ENCODE measurements around the gene SLC29A4.

DNA sequence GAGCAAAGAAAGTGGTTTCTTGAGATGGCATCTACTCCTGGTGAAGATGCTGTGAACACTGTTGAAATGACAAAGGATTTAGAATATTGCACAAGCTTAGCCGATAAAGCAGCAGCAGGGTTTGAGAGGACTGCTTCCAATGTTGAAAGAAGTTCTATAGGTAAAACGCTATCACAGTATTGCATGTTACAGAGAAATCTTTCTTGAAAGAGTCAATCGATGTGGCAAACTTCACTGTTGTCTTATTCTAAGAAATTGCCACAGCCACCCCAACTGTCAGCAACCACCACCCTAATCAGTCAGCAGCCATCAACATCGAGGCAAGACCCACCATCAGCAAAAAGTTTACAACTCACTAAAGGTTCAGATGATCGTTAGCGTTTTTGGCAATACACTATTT lies 59.9 kb downstream of the SLC29A4 start:
- TF ChIP-seq, protein P1, sequence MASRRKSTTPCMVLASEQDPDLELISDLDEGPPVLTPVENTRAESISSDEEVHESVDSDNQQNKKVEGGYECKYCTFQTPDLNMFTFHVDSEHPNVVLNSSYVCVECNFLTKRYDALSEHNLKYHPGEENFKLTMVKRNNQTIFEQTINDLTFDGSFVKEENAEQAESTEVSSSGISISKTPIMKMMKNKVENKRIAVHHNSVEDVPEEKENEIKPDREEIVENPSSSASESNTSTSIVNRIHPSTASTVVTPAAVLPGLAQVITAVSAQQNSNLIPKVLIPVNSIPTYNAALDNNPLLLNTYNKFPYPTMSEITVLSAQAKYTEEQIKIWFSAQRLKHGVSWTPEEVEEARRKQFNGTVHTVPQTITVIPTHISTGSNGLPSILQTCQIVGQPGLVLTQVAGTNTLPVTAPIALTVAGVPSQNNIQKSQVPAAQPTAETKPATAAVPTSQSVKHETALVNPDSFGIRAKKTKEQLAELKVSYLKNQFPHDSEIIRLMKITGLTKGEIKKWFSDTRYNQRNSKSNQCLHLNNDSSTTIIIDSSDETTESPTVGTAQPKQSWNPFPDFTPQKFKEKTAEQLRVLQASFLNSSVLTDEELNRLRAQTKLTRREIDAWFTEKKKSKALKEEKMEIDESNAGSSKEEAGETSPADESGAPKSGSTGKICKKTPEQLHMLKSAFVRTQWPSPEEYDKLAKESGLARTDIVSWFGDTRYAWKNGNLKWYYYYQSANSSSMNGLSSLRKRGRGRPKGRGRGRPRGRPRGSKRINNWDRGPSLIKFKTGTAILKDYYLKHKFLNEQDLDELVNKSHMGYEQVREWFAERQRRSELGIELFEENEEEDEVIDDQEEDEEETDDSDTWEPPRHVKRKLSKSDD (CRISPR knock-in tag; IDR thresholded peaks at IDR 0.05; ENCODE audit: low read depth) = no peak
- TF ChIP-seq ADNP (CRISPR knock-in tag; IDR thresholded peaks at IDR 0.05) (no peak), ZNF777 (CRISPR knock-in tag; IDR thresholded peaks at IDR 0.05) (no peak), ATF2 (CRISPR knock-in tag; IDR thresholded peaks at IDR 0.05) (no peak), POLR2A (IDR thresholded peaks at IDR 0.05; ENCODE audit: insufficient read depth in 1 of 2, low read depth in 2 of 2, low read length in 2 of 2) (no peak), MYC (CRISPR knock-in tag; IDR thresholded peaks at IDR 0.05; ENCODE audit: borderline replicate concordance) (no peak), GMEB1 (CRISPR knock-in tag; IDR thresholded peaks at IDR 0.05; ENCODE audit: borderline replicate concordance) (no peak), ZNF614 (CRISPR knock-in tag; IDR thresholded peaks at IDR 0.05; ENCODE audit: borderline replicate concordance) (no peak), GTF2F1 (IDR thresholded peaks at IDR 0.05; ENCODE audit: low read length) (no peak), ZNF891 (CRISPR knock-in tag; IDR thresholded peaks at IDR 0.05) (no peak), JUND (CRISPR knock-in tag; IDR thresholded peaks at IDR 0.05) (no peak)
- TF ChIP-seq, protein P2, sequence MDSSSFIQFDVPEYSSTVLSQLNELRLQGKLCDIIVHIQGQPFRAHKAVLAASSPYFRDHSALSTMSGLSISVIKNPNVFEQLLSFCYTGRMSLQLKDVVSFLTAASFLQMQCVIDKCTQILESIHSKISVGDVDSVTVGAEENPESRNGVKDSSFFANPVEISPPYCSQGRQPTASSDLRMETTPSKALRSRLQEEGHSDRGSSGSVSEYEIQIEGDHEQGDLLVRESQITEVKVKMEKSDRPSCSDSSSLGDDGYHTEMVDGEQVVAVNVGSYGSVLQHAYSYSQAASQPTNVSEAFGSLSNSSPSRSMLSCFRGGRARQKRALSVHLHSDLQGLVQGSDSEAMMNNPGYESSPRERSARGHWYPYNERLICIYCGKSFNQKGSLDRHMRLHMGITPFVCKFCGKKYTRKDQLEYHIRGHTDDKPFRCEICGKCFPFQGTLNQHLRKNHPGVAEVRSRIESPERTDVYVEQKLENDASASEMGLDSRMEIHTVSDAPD (CRISPR knock-in tag; IDR thresholded peaks at IDR 0.05) = no peak
- TF ChIP-seq, protein P3, sequence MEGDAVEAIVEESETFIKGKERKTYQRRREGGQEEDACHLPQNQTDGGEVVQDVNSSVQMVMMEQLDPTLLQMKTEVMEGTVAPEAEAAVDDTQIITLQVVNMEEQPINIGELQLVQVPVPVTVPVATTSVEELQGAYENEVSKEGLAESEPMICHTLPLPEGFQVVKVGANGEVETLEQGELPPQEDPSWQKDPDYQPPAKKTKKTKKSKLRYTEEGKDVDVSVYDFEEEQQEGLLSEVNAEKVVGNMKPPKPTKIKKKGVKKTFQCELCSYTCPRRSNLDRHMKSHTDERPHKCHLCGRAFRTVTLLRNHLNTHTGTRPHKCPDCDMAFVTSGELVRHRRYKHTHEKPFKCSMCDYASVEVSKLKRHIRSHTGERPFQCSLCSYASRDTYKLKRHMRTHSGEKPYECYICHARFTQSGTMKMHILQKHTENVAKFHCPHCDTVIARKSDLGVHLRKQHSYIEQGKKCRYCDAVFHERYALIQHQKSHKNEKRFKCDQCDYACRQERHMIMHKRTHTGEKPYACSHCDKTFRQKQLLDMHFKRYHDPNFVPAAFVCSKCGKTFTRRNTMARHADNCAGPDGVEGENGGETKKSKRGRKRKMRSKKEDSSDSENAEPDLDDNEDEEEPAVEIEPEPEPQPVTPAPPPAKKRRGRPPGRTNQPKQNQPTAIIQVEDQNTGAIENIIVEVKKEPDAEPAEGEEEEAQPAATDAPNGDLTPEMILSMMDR (CRISPR knock-in tag; IDR thresholded peaks at IDR 0.05) = no peak
- TF ChIP-seq, protein P4, sequence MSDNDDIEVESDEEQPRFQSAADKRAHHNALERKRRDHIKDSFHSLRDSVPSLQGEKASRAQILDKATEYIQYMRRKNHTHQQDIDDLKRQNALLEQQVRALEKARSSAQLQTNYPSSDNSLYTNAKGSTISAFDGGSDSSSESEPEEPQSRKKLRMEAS (IDR thresholded peaks at IDR 0.05) = no peak
